Thoracic aorta (tissue), 2 donors: ENCODE results near the gene SOX6. TPM values are rescaled to one million over a fixed set of nuclear protein-coding genes. Genes with fewer than 3 reads are reported as not detected.

Experiments used
- ATAC-seq: fragments of 150-250 bp; one replicate; pipeline ENCODE4 v1.8.0; 2017; ENCODE audit warnings: low read depth; ENCODE audit not compliant: insufficient number of reproducible peaks, low FRiP score
- DNase-seq: peaks from one replicate; pipeline ENCODE4 v3.0.0-alpha.2; 2020; ENCODE audit warnings: low spot score
- H3K27ac ChIP-seq, 2 donors: fragments of 200-600 bp; sonication (generic); 1 replicate in 1 of 2; 2 replicates in 1 of 2; pipeline ENCODE4 v1.5.1; 2016; ENCODE audit warnings: mild to moderate bottlenecking in 2 of 2, moderate library complexity in 2 of 2
- H3K27me3 ChIP-seq: fragments of 200-600 bp; sonication (generic); replicated peaks from 2 replicates; pipeline ENCODE4 v1.6.0; 2016; ENCODE audit warnings: mild to moderate bottlenecking; ENCODE audit not compliant: insufficient read depth
- H3K36me3 ChIP-seq: fragments of 200-600 bp; sonication (generic); one replicate; pipeline ENCODE4 v1.5.1; 2016
- H3K4me1 ChIP-seq, 2 donors: fragments of 200-600 bp; sonication (generic); 1 replicate in 1 of 2; 2 replicates in 1 of 2; pipeline versions ENCODE4 v1.5.1 to v1.6.0; 2016; ENCODE audit warnings: low read depth in 2 of 2, mild to moderate bottlenecking in 1 of 2; ENCODE audit not compliant: control insufficient read depth in 1 of 2
- H3K4me3 ChIP-seq: fragments of 200-600 bp; sonication (generic); 2 replicates; pipeline ENCODE4 v1.5.1; 2016; ENCODE audit warnings: mild to moderate bottlenecking
- H3K9me3 ChIP-seq: fragments of 200-600 bp; sonication (generic); 2 replicates; pipeline ENCODE4 v1.5.1; 2016
- CTCF ChIP-seq: fragments of 200-600 bp; sonication (generic); IDR thresholded peaks from one replicate; pipeline ENCODE4 v1.5.1; 2019; ENCODE audit warnings: antibody characterized with exemption
- total RNA-seq, 2 donors: library from RNA; depleted of rRNA; stranded (reverse); fragments of >200 nt; gene quantifications; one replicate each; pipeline versions ENCODE4 v1.1.0 to v1.2.3, GENCODE V29; 2016

SOX6 gene
- total RNA-seq, 2 donors from 2014 or later = 0.27 to 0.56 TPM

GRCh38 chr11:15943418-15944197 lies 412.7 kb downstream of the SOX6 start:
- Histone ChIP-seq H3K27ac (no peak overlapping the region), H3K4me1 (no peaks in the 10 kb centered on the region), H3K4me3 (no peak overlapping the region), H3K27me3 (no peaks in the 10 kb centered on the region), H3K9me3 (peaks cover 7% of the 10 kb centered on the region), H3K36me3 (no peaks in the 10 kb centered on the region)
- DNase-seq (no peak), ATAC-seq (no peak)
- TF ChIP-seq CTCF = no peak

- Histone ChIP-seq H3K36me3 (no peaks in the 10 kb centered on the region), H3K27me3 (no peaks in the 10 kb centered on the region), H3K27ac (no peak overlapping the region), H3K9me3 (peaks cover 7% of the 10 kb centered on the region), H3K4me1 (no peaks in the 10 kb centered on the region), H3K4me3 (no peak overlapping the region)
- DNase-seq (no peak), ATAC-seq (no peak)
- TF ChIP-seq CTCF = no peak
Observed at GRCh38 chr11:15942936-15943335, 413.4 kb downstream of the SOX6 start.

GRCh38 chr11:15942126-15942525 lies 414.2 kb downstream of the SOX6 start:
- no peak for TF ChIP-seq CTCF
- H3K36me3 ChIP-seq = no peaks in the 10 kb centered on the region
- H3K9me3 ChIP-seq = peaks cover 7% of the 10 kb centered on the region
- H3K4me3 ChIP-seq = no peak overlapping the region
- no peaks in the 10 kb centered on the region for H3K4me1 ChIP-seq
- ATAC-seq (no peak), DNase-seq (no peak)
- no peaks in the 10 kb centered on the region for H3K27me3 ChIP-seq
- no peak overlapping the region for H3K27ac ChIP-seq

GRCh38 chr11:15941206-15941770 lies 415.1 kb downstream of the SOX6 start:
- Histone ChIP-seq H3K36me3 (no peaks in the 10 kb centered on the region), H3K9me3 (peaks cover 3% of the 10 kb centered on the region), H3K4me1 (no peaks in the 10 kb centered on the region), H3K4me3 (no peak overlapping the region), H3K27ac (no peak overlapping the region), H3K27me3 (no peaks in the 10 kb centered on the region)
- ATAC-seq (no peak), DNase-seq (no peak)
- TF ChIP-seq CTCF = peak; percentile 68

- no peak overlapping the region for H3K27ac ChIP-seq
- H3K36me3 ChIP-seq = no peaks in the 10 kb centered on the region
- ATAC-seq (no peak), DNase-seq (no peak)
- no peak overlapping the region for H3K4me3 ChIP-seq
- TF ChIP-seq CTCF = no peak
- H3K9me3 ChIP-seq = no peaks in the 10 kb centered on the region
- no peaks in the 10 kb centered on the region for H3K27me3 ChIP-seq
- no peaks in the 10 kb centered on the region for H3K4me1 ChIP-seq
Observed at GRCh38 chr11:15940462-15941205, 415.7 kb downstream of the SOX6 start.
